Measurements from ENCODE around the gene SLC26A9. TPM values are rescaled to one million over a fixed set of nuclear protein-coding genes. Genes with fewer than 3 reads are reported as not detected.

Gene SLC26A9
- total and polyA plus RNA-seq, 10 of the 15 experiments (the other 5 are each of a cell fraction or from before 2014, with no cell fraction given), result 0.09 to 0.40 (median 0.17) TPM

DNA sequence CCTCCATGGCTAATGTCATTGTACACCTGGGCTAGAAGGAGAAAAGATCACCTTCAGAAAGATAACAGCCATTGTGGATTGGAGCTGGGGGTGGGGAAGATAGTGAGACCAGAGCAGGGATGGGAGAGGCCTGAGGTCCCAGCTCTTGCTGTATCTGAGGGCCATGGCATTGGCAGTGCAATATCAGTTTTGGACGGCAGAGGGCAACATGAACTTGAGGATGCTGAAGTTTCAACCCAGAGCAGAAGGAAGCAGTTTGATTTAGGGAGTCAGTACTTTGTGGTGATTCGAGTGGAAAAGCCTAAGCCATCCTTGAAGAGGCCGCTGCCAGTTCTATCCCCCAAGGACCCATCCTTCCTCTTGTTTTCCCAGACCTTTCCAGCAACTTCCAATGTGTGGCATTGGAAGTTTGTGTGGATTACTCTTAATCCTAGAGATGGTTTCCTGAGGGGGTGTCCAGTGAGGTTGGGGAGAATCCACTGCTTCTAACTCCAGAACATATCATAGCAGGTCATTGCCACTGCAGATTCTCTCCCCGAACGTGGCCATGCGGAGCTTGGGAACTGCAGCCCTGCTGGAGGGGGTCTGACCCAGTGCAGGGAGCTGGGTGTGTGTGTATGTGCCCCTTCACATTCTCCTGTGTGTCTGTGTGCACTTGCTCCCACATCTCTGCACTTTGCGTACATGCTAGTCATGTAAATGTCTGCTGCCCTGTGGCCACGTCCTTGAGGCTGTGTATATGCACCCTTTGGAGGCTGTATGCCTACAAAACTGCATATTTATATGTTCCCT lies 24.1 kb downstream of the SLC26A9 start (continued):
- TF ChIP-seq YY1 (IDR thresholded peaks at IDR 0.05; ENCODE audit: low read depth, low read length), result 0 out of 2 replicates have a peak, but pooled peaks have one; percentile 51
- TF ChIP-seq SMARCA5 (IDR thresholded peaks at IDR 0.05), result peak; percentile 83; the same call in 1 of the 2 replicates
- TF ChIP-seq NFIC (IDR thresholded peaks at IDR 0.05; ENCODE audit: low read depth, low read length), result no peak
- TF ChIP-seq IRF4 (IDR thresholded peaks at IDR 0.05; ENCODE audit: low read depth, low read length), result 0 out of 2 replicates have a peak, but pooled peaks have one; percentile 38
- TF ChIP-seq, protein P1, sequence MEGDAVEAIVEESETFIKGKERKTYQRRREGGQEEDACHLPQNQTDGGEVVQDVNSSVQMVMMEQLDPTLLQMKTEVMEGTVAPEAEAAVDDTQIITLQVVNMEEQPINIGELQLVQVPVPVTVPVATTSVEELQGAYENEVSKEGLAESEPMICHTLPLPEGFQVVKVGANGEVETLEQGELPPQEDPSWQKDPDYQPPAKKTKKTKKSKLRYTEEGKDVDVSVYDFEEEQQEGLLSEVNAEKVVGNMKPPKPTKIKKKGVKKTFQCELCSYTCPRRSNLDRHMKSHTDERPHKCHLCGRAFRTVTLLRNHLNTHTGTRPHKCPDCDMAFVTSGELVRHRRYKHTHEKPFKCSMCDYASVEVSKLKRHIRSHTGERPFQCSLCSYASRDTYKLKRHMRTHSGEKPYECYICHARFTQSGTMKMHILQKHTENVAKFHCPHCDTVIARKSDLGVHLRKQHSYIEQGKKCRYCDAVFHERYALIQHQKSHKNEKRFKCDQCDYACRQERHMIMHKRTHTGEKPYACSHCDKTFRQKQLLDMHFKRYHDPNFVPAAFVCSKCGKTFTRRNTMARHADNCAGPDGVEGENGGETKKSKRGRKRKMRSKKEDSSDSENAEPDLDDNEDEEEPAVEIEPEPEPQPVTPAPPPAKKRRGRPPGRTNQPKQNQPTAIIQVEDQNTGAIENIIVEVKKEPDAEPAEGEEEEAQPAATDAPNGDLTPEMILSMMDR (IDR thresholded peaks at IDR 0.05 in 2 of 3, conservative IDR thresholded peaks at IDR 0.05 in 1 of 3; ENCODE audit: control insufficient read depth in 2 of 3, extremely low read depth in 1 of 3, insufficient read depth in 1 of 3, low read depth in 3 of 3, low read length in 3 of 3), result peak; percentile 90 to 93 (median 93)
- TF ChIP-seq PML (IDR thresholded peaks at IDR 0.05; ENCODE audit: low read length), result no peak
- no peak for TF ChIP-seq TCF7 (IDR thresholded peaks at IDR 0.05; ENCODE audit: borderline replicate concordance)
- TF ChIP-seq BCL11A (IDR thresholded peaks at IDR 0.05; ENCODE audit: low read depth, low read length), result no peak
- no peak for TF ChIP-seq PAX5 (IDR thresholded peaks at IDR 0.05; ENCODE audit: borderline replicate concordance, low read depth, low read length)
- no peak for TF ChIP-seq ZBTB33 (IDR thresholded peaks at IDR 0.05)
- TF ChIP-seq FOS (IDR thresholded peaks at IDR 0.05; ENCODE audit: borderline replicate concordance, extremely low read depth, insufficient read length), result no peak
- no peak for TF ChIP-seq RFX5 (IDR thresholded peaks at IDR 0.05; ENCODE audit: low read depth, low read length)
- no peak for TF ChIP-seq SUZ12 (IDR thresholded peaks at IDR 0.05; ENCODE audit: unreplicated experiment)
- no peak for TF ChIP-seq NFYB (IDR thresholded peaks at IDR 0.05; ENCODE audit: insufficient read depth, low read depth, low read length)
